Activated naive CD4-positive, alpha-beta T cell treated with anti-CD3 and anti-CD28 coated beads, Interleukin-2, amount 10 ng/mL, durations not matched to agents 7 days and 5 days (primary cell): ENCODE measurements around the gene IL1RN.

Source experiments
- CTCF ChIA-PET: fragments of 350-600 bp; sonication (Branson Sonifier 250); formaldehyde crosslinking; loops from one replicate; lab custom pipeline; 2021; ENCODE audit warnings: antibody characterized with exemption; lab: Charles Lee
- DNase-seq: peaks from one replicate; pipeline ENCODE4 v3.0.0-alpha.2; 2020
- H3K27ac Mint-ChIP-seq: one replicate; pipeline ENCODE4 v1.8.0; 2021; ENCODE audit warnings: mild to moderate bottlenecking, moderate library complexity, mixed read lengths
- H3K27me3 Mint-ChIP-seq: one replicate; pipeline ENCODE4 v1.8.0; 2021; ENCODE audit warnings: mild to moderate bottlenecking, mixed read lengths
- H3K36me3 Mint-ChIP-seq: one replicate; pipeline ENCODE4 v1.8.0; 2021; ENCODE audit warnings: mixed read lengths
- H3K4me1 Mint-ChIP-seq: one replicate; pipeline ENCODE4 v1.8.0; 2021; ENCODE audit warnings: mixed read lengths
- H3K4me3 Mint-ChIP-seq: one replicate; pipeline ENCODE4 v1.8.0; 2021; ENCODE audit warnings: mild to moderate bottlenecking, moderate library complexity, mixed read lengths
- H3K9me3 Mint-ChIP-seq: one replicate; pipeline ENCODE4 v1.8.0; 2021; ENCODE audit warnings: mixed read lengths

IL1RN gene

DNA sequence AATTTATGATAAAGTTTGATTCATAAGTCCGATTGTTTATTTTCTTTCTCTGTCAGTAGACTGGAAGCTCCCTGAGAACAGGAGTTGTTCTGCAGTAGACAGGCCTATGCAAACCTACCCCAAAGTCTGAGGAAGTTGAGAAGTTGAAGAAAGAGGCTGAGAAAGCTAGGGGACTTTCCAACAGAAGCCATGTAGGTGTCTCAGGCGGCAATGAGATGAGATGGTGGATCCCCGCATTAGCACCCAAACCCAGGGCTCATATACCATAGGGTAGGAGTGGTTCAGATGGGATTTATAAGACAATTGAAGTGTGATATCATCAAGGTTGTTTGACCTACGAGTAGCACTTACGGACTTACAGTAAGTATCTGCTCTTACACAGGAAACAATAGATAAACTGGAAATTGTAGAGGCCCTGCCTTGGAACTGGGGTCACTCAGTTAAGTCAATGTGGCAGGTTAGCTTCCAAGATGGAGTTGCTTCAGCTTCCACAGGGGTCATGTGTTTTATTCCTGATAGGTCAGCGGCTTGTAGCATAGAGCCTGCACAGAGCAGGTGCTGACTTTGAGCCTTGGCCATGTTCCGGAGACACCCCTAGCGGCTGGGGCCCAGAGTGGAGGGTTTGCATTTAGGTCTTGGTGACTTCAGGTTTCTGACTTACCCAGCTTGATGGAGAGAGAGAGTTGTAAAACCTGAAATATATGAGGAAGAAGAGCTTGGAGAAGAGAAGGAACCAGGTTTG is 44.1 kb downstream of the IL1RN start:
- no peak for DNase-seq
- H3K27ac Mint-ChIP-seq, result peak overlapping the region; percentile 73
- H3K4me1 Mint-ChIP-seq, result peaks cover 74% of the 10 kb centered on the region
- no peak overlapping the region for H3K4me3 Mint-ChIP-seq
- peaks cover 4% of the 10 kb centered on the region for H3K9me3 Mint-ChIP-seq
- CTCF ChIA-PET, result interaction anchor here (5.3 to 14.1 kb wide), 2 partner anchors 27 to 33 kb away, joined by 58 to 220 read pairs; no protein-coding TSS in a partner anchor
- H3K36me3 Mint-ChIP-seq, result peaks cover 31% of the 10 kb centered on the region
- H3K27me3 Mint-ChIP-seq, result no peaks in the 10 kb centered on the region

DNA sequence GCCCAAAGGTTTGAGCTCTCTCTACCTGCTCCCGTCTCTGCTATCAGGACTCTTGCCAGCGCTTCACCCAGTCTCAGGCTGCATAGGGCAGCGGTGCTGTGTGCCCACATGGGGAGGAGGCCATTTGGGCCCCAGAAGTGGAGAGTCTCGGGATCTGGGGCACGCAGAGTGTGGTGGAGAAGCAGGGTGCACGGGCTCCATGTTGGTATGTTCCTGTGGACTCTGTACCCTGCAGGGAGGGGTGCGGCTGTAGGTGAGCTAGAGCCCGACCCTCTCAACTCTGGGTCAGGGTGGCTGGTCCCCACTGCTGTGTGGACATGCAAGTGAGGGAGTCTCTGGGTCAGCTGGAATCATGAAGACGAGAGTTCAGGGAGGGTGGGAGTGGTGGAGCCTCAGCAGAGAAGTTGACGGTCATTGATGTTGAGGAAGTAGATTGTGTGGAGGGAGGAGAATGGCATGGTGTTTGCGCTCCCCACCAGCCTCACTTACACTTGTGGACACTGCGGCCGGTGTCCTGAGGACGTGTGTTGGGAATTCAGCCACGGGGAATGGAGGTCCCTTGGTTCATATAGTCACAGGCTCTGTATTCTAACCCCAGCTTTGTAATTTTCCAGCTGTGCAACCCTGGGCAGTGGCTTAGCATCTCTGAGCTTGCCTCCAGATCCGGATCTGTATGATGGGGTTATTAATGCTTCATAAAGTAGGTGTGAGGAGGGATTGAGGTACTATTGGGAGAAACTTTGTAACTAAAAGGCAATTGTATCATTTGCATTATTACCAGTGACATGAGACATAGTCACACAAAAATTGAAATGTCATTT is 45.5 kb downstream of the IL1RN start:
- DNase-seq, result no peak
- Mint-ChIP-seq H3K4me1 (peaks cover 76% of the 10 kb centered on the region), H3K4me3 (peak overlapping the region; percentile 86), H3K36me3 (peaks cover 46% of the 10 kb centered on the region), H3K9me3 (peaks cover 4% of the 10 kb centered on the region), H3K27ac (peak overlapping the region; percentile 88), H3K27me3 (no peaks in the 10 kb centered on the region)
- CTCF ChIA-PET, result interaction anchor here (3.2 to 14.1 kb wide), 3 partner anchors 19 to 34 kb away, joined by 8 to 220 read pairs (median 58); no protein-coding TSS in a partner anchor

DNA sequence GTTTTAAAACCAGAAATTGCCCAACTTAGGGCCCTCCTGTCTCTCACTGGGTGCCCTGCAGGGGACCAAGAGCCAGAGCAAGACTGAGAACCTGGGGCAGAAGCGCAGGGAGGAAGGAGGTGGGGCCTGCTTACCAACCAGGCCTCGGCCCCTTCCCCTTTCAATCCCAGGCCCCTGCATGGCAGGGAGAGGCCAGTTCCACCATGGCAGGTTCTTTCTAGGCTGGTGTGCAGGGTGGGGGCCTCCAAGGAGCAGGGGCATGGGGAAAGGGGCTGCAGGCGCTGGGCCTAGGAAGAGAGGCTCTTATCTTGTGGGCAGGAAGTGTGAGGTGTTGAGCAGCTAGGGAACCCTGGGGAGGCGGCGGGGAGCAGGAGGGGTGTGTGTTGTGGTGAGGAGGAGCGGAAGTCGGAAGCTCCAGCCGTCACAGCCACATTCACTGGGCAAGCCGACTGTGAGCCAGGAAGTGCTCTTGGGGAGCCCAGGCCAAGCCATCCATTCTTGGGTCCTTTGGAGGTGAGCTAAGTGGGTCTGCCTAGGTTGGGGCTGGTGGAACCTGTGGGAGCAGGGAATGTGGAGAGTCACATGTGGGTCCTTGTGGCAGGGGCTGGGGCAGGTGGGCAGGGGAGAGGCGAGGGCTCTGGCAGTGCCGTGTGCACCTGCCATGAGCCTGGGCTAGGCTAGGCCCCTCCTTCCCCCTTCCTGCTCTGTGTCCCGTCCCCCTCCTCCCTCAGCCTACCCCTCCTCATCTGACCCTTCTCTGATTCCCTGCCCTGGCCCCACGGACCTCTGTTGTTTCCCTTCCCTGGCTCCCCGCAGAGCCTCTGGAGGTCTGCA is 46.4 kb downstream of the IL1RN start, which contains the start of gene PSD4:
Gene PSD4, plus strand, starts transcription at position 430 of the 834 bp plus-strand sequence. CDS start 8,486 bp downstream, outside the sequence.
- H3K27ac Mint-ChIP-seq, result peak within 1 kb of the TSS; percentile 88
- no peaks in the 10 kb centered on the region for H3K27me3 Mint-ChIP-seq
- peak within 1 kb of the TSS; percentile 86 for H3K4me3 Mint-ChIP-seq
- CTCF ChIA-PET, result interaction anchor here (0.8 to 14.1 kb wide), 11 partner anchors 9 to 94 kb away, joined by 3 to 220 read pairs (median 8); no protein-coding TSS in a partner anchor
- peaks cover 4% of the 10 kb centered on the region for H3K9me3 Mint-ChIP-seq
- peak; percentile 96 for DNase-seq
- peaks cover 54% of the 10 kb centered on the region for H3K36me3 Mint-ChIP-seq
- peaks cover 76% of the 10 kb centered on the region for H3K4me1 Mint-ChIP-seq

DNA sequence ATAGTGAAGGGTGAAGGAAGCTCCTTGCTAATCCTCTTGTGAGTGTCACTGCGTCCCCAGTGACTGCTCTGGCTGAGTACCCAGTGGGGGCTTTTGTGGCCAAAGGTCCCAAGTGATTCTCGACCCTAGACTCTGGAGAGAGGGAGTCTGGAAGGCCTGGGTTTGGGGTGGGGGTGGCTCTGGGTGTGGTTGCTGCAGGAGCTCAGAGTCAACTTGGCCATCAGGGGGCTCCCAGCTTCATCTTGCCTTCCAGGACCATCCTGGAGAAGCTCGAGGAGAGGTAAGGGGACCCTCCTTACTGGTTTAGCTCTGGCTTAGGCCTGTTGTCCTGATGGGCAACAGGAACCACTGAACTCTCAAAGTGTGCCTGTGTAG is 47.0 kb downstream of the IL1RN start:
- Mint-ChIP-seq H3K27ac (peak overlapping the region; percentile 88), H3K9me3 (peaks cover 4% of the 10 kb centered on the region), H3K27me3 (no peaks in the 10 kb centered on the region), H3K4me1 (peaks cover 76% of the 10 kb centered on the region), H3K4me3 (peak overlapping the region; percentile 86), H3K36me3 (peaks cover 57% of the 10 kb centered on the region)
- CTCF ChIA-PET, result interaction anchor here (0.8 to 14.1 kb wide), 14 partner anchors 9 to 215 kb away, joined by 3 to 220 read pairs (median 8); no protein-coding TSS in a partner anchor
- DNase-seq, result peak; percentile 43

DNA sequence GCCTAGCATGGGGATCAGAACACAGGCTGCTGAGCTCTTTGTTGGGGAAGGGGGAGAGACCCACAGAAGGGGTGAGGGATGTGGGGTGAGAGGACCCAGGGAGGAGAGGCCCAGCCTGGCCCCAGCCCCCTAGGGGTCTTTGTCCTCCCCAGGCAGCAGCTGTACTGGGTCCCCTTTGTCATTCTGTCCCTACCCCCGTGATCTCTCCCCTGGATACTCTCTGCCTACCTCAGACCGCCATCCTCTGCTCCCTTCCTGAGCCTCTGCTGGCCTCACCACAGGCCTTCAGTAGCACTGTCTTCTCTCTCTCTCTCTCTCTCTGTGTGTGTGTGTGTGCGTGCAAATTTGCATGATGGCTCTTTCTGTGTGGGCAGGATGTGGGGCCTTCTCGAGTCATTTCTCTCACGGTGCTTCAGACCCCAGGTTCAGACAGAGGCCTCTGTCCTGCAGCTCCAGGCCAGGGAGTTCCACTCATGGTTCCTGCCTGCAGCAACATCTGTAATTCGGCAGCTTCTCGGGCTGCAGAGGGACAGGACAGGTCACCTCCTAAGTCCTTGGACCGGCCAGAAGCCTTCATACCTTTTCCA is 47.7 kb downstream of the IL1RN start:
- Mint-ChIP-seq H3K4me1 (peaks cover 77% of the 10 kb centered on the region), H3K9me3 (peaks cover 4% of the 10 kb centered on the region), H3K27me3 (no peaks in the 10 kb centered on the region), H3K4me3 (peak overlapping the region; percentile 86), H3K36me3 (peaks cover 59% of the 10 kb centered on the region), H3K27ac (peak overlapping the region; percentile 88)
- CTCF ChIA-PET, result interaction anchor here (0.9 to 14.1 kb wide), 17 partner anchors 9 to 215 kb away, joined by 3 to 220 read pairs (median 6); no protein-coding TSS in a partner anchor
- DNase-seq, result peak; percentile 90

DNA sequence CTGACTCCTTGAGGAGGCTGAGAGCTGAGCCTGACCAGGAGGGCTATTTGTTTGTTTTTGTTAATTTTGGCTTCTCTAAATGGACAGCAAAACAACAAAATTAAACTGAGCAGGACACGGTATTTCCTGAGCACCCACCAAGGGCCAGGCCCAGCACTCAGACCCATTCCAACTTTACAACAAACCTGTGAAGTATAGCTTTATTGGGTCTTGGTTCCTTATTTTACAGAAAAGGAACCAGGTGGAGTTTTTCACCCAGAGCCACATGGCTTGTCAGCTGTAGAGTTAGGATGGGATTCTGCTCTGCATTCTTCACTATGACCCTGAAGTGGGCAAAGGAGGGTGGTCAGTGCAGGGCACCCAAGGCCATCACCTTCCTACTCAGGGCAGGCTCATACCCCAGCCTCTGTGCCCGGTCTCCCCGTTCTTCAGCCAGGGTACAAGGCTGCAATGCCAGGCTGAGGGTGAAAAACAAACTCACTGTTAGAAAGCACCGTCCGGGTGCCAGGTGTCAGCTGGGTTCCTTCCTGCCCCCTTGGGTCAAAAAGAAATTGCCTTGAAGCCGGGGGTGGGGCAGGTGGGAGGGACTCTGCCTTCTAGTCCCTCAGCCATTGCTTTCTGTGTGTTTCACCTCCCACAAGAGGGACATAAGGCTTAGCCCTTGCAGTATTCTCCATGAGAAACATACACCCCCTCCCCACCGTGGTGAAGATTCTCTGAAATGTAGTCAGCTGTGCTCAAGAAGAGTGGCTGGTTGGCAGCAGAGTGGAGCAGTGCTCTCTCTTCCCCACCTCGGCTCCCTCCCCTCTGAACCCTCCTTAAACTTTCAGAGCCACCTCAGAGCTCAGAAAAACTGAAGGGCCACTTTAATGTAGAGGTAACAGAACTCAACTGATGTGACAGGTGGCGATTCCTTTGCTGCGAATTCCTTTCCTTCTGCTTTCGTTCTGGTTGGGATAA is 48.6 kb downstream of the IL1RN start:
- peaks cover 4% of the 10 kb centered on the region for H3K9me3 Mint-ChIP-seq
- DNase-seq, result peak; percentile 64
- H3K27ac Mint-ChIP-seq, result peak overlapping the region; percentile 88
- peak overlapping the region; percentile 86 for H3K4me3 Mint-ChIP-seq
- H3K4me1 Mint-ChIP-seq, result peaks cover 81% of the 10 kb centered on the region
- peaks cover 67% of the 10 kb centered on the region for H3K36me3 Mint-ChIP-seq
- no peaks in the 10 kb centered on the region for H3K27me3 Mint-ChIP-seq
- CTCF ChIA-PET, result interaction anchor here (0.9 to 14.1 kb wide), 13 partner anchors 8 to 214 kb away, joined by 3 to 220 read pairs (median 7); no protein-coding TSS in a partner anchor

DNA sequence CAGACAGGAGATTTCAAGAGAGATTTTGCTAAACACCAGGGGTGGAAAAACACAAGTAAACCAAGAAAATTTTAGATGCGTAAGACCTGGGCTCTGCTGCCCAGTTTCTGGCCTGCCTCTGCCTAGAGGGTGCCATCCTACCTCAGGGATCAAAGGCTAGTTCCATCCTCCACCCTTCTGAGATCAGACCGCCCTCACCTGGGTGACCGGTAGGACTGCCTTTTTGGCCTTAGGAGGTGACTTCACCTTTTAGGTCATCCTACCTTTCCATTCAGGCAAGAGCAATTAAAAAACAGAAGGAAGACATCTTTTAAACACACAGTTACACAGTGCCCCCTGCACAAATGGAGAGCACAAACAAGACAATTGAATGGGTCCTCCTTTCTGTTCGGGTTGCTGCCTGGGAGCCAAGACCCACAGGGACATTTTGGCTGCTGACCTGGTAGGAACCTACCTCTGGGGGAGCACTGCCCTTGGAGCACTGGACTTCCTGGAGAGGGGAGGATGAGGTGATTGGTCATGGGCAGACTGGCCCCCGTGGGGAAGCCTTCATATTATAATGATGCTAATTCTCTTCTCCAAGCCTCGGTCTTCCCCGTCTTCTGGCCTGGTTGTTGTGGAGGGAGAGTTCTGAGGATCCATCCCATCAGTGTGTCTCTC is 49.4 kb downstream of the IL1RN start:
- Mint-ChIP-seq H3K27ac (peak overlapping the region; percentile 88), H3K9me3 (no peaks in the 10 kb centered on the region), H3K36me3 (peaks cover 71% of the 10 kb centered on the region), H3K4me3 (peak overlapping the region; percentile 86), H3K4me1 (peaks cover 81% of the 10 kb centered on the region), H3K27me3 (no peaks in the 10 kb centered on the region)
- no peak for DNase-seq
- CTCF ChIA-PET, result interaction anchor here (1.7 to 14.1 kb wide), 4 partner anchors 19 to 97 kb away, joined by 6 to 220 read pairs (median 44); no protein-coding TSS in a partner anchor

DNA sequence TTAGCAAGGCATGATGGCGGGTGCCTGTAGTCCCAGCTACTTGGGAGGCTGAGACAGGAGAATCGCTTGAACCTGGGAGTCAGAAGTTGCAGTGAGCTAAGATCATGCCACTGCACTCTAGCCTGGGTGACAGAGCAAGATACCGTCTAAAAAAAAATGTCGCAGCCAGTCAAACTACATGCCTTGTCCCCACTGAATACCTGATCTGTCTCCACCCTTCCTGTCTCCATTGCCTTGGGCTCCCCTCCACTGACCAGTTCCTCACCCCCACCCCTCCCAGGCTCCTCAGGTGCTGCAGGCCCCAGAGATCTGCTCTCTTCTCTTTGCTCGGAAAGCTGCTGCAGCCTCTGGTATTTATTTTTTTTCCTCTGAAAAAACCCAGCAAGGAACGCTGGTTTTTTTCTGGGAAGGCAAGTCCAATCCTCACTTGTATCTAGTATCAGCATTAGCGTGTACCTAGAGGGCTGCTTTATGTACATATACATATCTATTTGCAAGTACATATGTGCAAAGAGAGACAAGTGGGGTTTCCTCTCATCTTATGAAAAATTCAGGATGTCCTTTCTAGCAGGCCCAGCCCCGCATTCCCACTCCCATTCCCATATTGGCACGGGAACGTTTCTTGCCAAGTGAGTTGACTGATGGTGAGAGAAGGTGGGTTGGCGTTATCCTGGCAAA is 50.8 kb downstream of the IL1RN start:
- Mint-ChIP-seq H3K27ac (peak overlapping the region; percentile 73), H3K4me3 (peak overlapping the region; percentile 86), H3K27me3 (no peaks in the 10 kb centered on the region), H3K36me3 (peaks cover 78% of the 10 kb centered on the region), H3K9me3 (no peaks in the 10 kb centered on the region), H3K4me1 (peaks cover 78% of the 10 kb centered on the region)
- CTCF ChIA-PET, result interaction anchor here (14.1 kb wide), 1 partner anchor 40 kb away, joined by 220 read pairs; no protein-coding TSS in a partner anchor
- DNase-seq, result no peak

DNA sequence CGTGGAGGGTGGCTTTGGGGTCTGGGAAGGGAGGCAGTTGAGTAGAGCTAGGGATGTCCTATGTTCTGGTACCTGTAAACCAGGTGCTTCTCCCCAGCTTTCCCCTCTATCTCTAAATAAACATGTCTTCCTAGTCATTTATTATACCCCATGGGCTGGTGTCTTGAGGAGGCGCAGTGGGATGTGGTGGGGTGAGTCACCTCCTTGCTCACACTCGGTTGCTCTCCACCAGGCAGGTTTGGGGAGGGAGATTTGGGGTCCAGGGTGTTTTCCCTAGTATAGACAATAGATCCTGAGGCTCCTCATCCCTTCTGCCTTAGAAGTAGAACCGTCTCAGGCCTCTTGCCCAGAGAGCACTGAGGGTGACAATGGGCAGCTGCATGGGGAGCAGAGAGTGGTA is 51.5 kb downstream of the IL1RN start:
- peaks cover 79% of the 10 kb centered on the region for H3K4me1 Mint-ChIP-seq
- peak overlapping the region; percentile 73 for H3K27ac Mint-ChIP-seq
- CTCF ChIA-PET, result interaction anchor here (1.8 to 14.1 kb wide), 2 partner anchors 22 to 40 kb away, joined by 8 to 220 read pairs; no protein-coding TSS in a partner anchor
- peak; percentile 45 for DNase-seq
- peak overlapping the region; percentile 86 for H3K4me3 Mint-ChIP-seq
- peaks cover 82% of the 10 kb centered on the region for H3K36me3 Mint-ChIP-seq
- no peaks in the 10 kb centered on the region for H3K9me3 Mint-ChIP-seq
- H3K27me3 Mint-ChIP-seq, result no peaks in the 10 kb centered on the region

DNA sequence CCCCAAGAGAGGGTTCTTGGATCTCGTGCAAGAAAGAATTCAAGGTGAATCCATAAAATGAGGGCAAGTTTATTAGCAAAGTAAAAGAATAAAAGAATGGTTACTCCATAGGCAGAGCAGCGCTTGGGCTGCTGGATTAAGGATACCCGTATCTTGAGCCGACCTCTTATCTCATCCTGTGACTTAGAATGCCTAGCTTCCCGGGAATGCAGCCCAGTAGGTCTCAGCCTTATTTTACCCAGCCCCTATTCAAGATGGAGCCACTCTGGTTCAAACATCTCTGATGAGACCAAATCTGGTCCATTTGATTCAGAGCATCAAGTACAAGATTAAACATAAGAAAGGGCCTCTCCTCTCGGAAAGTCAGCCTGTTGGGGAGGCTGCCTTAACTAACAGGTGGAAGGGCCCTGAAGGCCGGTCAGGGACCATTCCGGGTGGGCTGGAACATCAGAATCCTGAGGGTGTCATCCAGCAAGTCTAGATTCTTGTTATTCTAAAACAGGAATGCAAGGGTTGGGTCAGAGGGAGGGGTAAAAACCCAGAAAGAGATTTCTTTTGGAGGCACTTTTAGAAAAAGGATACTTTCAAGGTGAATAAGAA is 52.1 kb downstream of the IL1RN start:
- Mint-ChIP-seq H3K9me3 (no peaks in the 10 kb centered on the region), H3K27me3 (no peaks in the 10 kb centered on the region), H3K4me3 (peak overlapping the region; percentile 86), H3K27ac (peak overlapping the region; percentile 88), H3K36me3 (peaks cover 84% of the 10 kb centered on the region), H3K4me1 (peaks cover 81% of the 10 kb centered on the region)
- CTCF ChIA-PET, result interaction anchor here (1.0 to 14.1 kb wide), 7 partner anchors 17 to 99 kb away, joined by 3 to 220 read pairs (median 10); no protein-coding TSS in a partner anchor
- no peak for DNase-seq
